SK-N-SH treated with all-trans-retinoic acid at 6 μM for 48 hours (cell line): Measurements from ENCODE around the gene TBC1D2B.

Experiments
- ATAC-seq: fragments of 200-7000 bp; cut with Tn5 transposase; 3 replicates; pipeline ENCODE4 v1.9.1; 2020; ENCODE audit warnings: mild to moderate bottlenecking, moderate library complexity
- ARNTL ChIP-seq: fragments of 450-650 bp; formaldehyde crosslinking; IDR thresholded peaks from 2 replicates; pipeline ENCODE4 v1.5.0; 2020; ENCODE audit warnings: low read depth, mild to moderate bottlenecking, moderate library complexity, borderline replicate concordance
- BACH2 ChIP-seq: fragments of 250-450 bp; sonication (Bioruptor Pico); IDR thresholded peaks from 2 replicates; pipeline ENCODE4 v1.9.0; 2021; ENCODE audit warnings: mild to moderate bottlenecking, borderline replicate concordance
- CSDC2 ChIP-seq: fragments of 250-450 bp; sonication (Bioruptor Pico); IDR thresholded peaks from 2 replicates; pipeline ENCODE4 v1.5.0; 2020; ENCODE audit warnings: mild to moderate bottlenecking, moderate library complexity
- ESRRG ChIP-seq: fragments of 250-450 bp; sonication (Bioruptor Pico); IDR thresholded peaks from 2 replicates; pipeline ENCODE4 v1.6.1; 2021; ENCODE audit warnings: mild to moderate bottlenecking
- GLIS3 ChIP-seq: fragments of 250-450 bp; sonication (Bioruptor Pico); IDR thresholded peaks from 2 replicates; pipeline ENCODE4 v1.5.0; 2020; ENCODE audit warnings: mild to moderate bottlenecking, moderate library complexity
- ISL1 ChIP-seq: fragments of 250-450 bp; sonication (Bioruptor Pico); IDR thresholded peaks from 2 replicates; pipeline ENCODE4 v2.1.2; 2022; ENCODE audit warnings: mild to moderate bottlenecking, moderate library complexity
- PPARA ChIP-seq: fragments of 250-450 bp; sonication (Bioruptor Pico); IDR thresholded peaks from 2 replicates; pipeline ENCODE4 v1.5.0; 2020; ENCODE audit warnings: mild to moderate bottlenecking, borderline replicate concordance
- RARB ChIP-seq: fragments of 250-450 bp; sonication (Bioruptor Pico); IDR thresholded peaks from 2 replicates; pipeline ENCODE4 v1.8.0; 2021; ENCODE audit warnings: mild to moderate bottlenecking, moderate library complexity
- SNAI2 ChIP-seq: fragments of 250-450 bp; sonication (Bioruptor Pico); IDR thresholded peaks from 2 replicates; pipeline ENCODE4 v1.5.0; 2020; ENCODE audit warnings: mild to moderate bottlenecking, moderate library complexity
- TCF4 ChIP-seq: fragments of 250-450 bp; sonication (Bioruptor Pico); IDR thresholded peaks from 2 replicates; pipeline ENCODE4 v1.8.0; 2021; ENCODE audit warnings: mild to moderate bottlenecking, moderate library complexity, borderline replicate concordance
- TOX ChIP-seq: fragments of 250-450 bp; sonication (Bioruptor Pico); IDR thresholded peaks from 2 replicates; pipeline ENCODE4 v1.8.0; 2021; ENCODE audit warnings: mild to moderate bottlenecking, moderate library complexity, borderline replicate concordance
- ZC3H10 ChIP-seq: fragments of 250-450 bp; sonication (Bioruptor Pico); IDR thresholded peaks from 2 replicates; pipeline ENCODE4 v1.5.1; 2021; ENCODE audit warnings: mild to moderate bottlenecking, moderate library complexity
- ZFP3 ChIP-seq: fragments of 250-450 bp; sonication (Bioruptor Pico); IDR thresholded peaks from 2 replicates; pipeline ENCODE4 v1.5.0; 2020; ENCODE audit warnings: mild to moderate bottlenecking, moderate library complexity
- ZFP30 ChIP-seq: fragments of 450-650 bp; formaldehyde crosslinking; IDR thresholded peaks from 2 replicates; pipeline ENCODE4 v1.5.0; 2022; ENCODE audit warnings: mild to moderate bottlenecking, moderate library complexity
- ZNF565 ChIP-seq: fragments of 450-650 bp; formaldehyde crosslinking; conservative IDR thresholded peaks from 2 replicates; pipeline ENCODE4 v1.5.0; 2020; ENCODE audit warnings: low read depth, mild to moderate bottlenecking, moderate library complexity
- ZNF70 ChIP-seq: fragments of 450-650 bp; formaldehyde crosslinking; IDR thresholded peaks from 2 replicates; pipeline ENCODE4 v1.5.0; 2020; ENCODE audit warnings: mild to moderate bottlenecking, moderate library complexity
- TF ChIP-seq, protein P1 (sequence below): fragments of 250-450 bp; sonication (Bioruptor Pico); IDR thresholded peaks from 2 replicates; pipeline ENCODE4 v1.5.1; 2021; ENCODE audit warnings: mild to moderate bottlenecking, moderate library complexity
- TF ChIP-seq, protein P2 (sequence below): fragments of 250-450 bp; sonication (Bioruptor Pico); IDR thresholded peaks from 2 replicates; pipeline ENCODE4 v1.5.1; 2020; ENCODE audit warnings: low read depth, mild to moderate bottlenecking, moderate library complexity
- TF ChIP-seq, protein P3 (sequence below): fragments of 250-450 bp; sonication (Bioruptor Pico); IDR thresholded peaks from 2 replicates; pipeline ENCODE4 v1.5.0; 2020; ENCODE audit warnings: mild to moderate bottlenecking, moderate library complexity

Gene TBC1D2B

DNA sequence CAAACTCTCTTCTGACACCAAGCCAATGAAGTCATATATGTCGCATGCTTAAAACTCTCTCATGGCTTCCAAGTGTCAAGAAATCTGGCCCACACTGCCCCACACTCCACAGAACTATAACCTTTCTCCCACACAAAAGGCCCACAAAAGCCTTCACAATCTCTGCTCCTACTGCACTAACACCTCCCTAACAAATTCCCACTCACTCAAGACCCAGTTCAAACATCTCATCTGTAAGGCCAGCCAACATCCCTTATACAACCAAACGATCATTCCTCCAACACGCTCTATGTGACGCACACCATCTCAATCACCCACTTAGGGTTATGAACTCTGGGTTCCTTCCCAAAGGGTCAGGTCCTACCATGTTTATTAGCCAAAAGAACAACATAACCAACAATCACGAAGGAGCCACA lies 13.5 kb downstream of the TBC1D2B start:
- ATAC-seq, result no peak
- TF ChIP-seq, protein P1, sequence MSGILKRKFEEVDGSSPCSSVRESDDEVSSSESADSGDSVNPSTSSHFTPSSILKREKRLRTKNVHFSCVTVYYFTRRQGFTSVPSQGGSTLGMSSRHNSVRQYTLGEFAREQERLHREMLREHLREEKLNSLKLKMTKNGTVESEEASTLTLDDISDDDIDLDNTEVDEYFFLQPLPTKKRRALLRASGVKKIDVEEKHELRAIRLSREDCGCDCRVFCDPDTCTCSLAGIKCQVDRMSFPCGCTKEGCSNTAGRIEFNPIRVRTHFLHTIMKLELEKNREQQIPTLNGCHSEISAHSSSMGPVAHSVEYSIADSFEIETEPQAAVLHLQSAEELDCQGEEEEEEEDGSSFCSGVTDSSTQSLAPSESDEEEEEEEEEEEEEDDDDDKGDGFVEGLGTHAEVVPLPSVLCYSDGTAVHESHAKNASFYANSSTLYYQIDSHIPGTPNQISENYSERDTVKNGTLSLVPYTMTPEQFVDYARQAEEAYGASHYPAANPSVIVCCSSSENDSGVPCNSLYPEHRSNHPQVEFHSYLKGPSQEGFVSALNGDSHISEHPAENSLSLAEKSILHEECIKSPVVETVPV (CRISPR knock-in tag), result no peak
- TF ChIP-seq ISL1 (CRISPR knock-in tag) (no peak), PPARA (CRISPR knock-in tag) (no peak), SNAI2 (CRISPR knock-in tag) (no peak), TCF4 (CRISPR knock-in tag) (no peak), GLIS3 (CRISPR knock-in tag) (no peak), ARNTL (CRISPR knock-in tag) (no peak), ESRRG (CRISPR knock-in tag) (no peak), ZNF70 (no peak)
- TF ChIP-seq, protein P2, sequence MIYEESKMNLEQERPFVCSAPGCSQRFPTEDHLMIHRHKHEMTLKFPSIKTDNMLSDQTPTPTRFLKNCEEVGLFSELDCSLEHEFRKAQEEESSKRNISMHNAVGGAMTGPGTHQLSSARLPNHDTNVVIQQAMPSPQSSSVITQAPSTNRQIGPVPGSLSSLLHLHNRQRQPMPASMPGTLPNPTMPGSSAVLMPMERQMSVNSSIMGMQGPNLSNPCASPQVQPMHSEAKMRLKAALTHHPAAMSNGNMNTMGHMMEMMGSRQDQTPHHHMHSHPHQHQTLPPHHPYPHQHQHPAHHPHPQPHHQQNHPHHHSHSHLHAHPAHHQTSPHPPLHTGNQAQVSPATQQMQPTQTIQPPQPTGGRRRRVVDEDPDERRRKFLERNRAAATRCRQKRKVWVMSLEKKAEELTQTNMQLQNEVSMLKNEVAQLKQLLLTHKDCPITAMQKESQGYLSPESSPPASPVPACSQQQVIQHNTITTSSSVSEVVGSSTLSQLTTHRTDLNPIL (CRISPR knock-in tag), result no peak
- TF ChIP-seq, protein P3, sequence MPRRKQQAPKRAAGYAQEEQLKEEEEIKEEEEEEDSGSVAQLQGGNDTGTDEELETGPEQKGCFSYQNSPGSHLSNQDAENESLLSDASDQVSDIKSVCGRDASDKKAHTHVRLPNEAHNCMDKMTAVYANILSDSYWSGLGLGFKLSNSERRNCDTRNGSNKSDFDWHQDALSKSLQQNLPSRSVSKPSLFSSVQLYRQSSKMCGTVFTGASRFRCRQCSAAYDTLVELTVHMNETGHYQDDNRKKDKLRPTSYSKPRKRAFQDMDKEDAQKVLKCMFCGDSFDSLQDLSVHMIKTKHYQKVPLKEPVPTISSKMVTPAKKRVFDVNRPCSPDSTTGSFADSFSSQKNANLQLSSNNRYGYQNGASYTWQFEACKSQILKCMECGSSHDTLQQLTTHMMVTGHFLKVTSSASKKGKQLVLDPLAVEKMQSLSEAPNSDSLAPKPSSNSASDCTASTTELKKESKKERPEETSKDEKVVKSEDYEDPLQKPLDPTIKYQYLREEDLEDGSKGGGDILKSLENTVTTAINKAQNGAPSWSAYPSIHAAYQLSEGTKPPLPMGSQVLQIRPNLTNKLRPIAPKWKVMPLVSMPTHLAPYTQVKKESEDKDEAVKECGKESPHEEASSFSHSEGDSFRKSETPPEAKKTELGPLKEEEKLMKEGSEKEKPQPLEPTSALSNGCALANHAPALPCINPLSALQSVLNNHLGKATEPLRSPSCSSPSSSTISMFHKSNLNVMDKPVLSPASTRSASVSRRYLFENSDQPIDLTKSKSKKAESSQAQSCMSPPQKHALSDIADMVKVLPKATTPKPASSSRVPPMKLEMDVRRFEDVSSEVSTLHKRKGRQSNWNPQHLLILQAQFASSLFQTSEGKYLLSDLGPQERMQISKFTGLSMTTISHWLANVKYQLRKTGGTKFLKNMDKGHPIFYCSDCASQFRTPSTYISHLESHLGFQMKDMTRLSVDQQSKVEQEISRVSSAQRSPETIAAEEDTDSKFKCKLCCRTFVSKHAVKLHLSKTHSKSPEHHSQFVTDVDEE, result no peak

DNA sequence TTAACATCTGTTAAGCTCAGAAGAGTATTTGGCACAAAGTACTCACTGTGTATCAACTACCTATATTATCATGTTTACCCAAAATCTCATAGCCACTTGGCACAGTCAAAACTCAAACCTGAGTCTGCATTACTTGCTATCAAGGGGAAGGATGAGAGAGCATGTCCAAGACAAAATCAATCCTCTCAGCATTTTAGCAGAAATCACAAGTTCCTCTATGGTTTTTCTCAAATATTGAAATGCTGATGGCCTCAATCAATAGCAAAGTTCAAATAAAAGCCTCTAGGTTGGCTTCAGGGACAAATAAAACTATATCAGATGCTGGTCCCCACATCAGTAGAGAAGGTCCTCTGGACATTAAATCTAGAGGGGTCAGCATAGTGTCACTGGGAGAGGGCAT lies 14.3 kb downstream of the TBC1D2B start:
- ATAC-seq, result no peak
- TF ChIP-seq SNAI2 (CRISPR knock-in tag), result no peak
- no peak for TF ChIP-seq BACH2
- no peak for TF ChIP-seq ZNF565 (CRISPR knock-in tag)
- no peak for TF ChIP-seq ZNF70
- TF ChIP-seq ARNTL (CRISPR knock-in tag), result no peak
- no peak for TF ChIP-seq CSDC2 (CRISPR knock-in tag)
- no peak for TF ChIP-seq ZFP30 (CRISPR knock-in tag)
- no peak for TF ChIP-seq GLIS3 (CRISPR knock-in tag)
- no peak for TF ChIP-seq ISL1 (CRISPR knock-in tag)
- TF ChIP-seq ZC3H10 (CRISPR knock-in tag), result no peak
- TF ChIP-seq ZFP3 (CRISPR knock-in tag), result no peak
- TF ChIP-seq, protein P3, result no peak
- TF ChIP-seq, protein P1 (CRISPR knock-in tag), result no peak
- TF ChIP-seq TCF4 (CRISPR knock-in tag), result no peak
- no peak for TF ChIP-seq PPARA (CRISPR knock-in tag)
- no peak for TF ChIP-seq RARB (CRISPR knock-in tag)
- TF ChIP-seq TOX (CRISPR knock-in tag), result no peak

DNA sequence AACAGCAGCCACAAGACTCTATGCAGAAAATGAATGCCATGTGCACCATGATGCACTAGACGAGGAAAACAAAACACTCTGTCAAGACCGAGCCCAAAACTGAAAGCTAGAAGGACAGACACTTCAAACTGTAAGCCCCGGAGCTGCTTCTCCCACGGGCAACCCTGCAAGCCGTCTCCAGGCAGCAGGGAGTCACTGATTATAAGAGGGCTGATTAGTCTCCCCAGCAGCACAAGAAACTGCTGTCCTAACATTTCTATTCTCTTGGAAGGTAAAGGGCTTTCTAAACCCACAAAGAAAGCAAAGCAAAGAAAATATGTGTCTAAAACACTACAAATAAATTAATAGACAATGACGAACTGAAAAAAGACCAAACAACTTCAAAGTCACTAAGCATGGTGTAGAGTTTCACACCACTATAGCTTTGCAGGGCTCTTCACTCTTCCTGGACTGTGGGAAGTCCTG lies 15.5 kb downstream of the TBC1D2B start:
- ATAC-seq, result no peak
- TF ChIP-seq, protein P1 (CRISPR knock-in tag), result no peak
- TF ChIP-seq, protein P3, result no peak
- no peak for TF ChIP-seq RARB (CRISPR knock-in tag)
